ENCODE results near the gene PAK4. TPM values are rescaled to one million over a fixed set of nuclear protein-coding genes. Genes with fewer than 3 reads are reported as not detected.
A peak's percentile ranks its signal among the peaks of the same experiment; 100 is the strongest.

Gene PAK4
- total and polyA plus RNA-seq, 9 of the 15 experiments (the other 6 are each of a cell fraction or from before 2014, with no cell fraction given), result 0.21 to 33.5 (median 5.8) TPM

DNA sequence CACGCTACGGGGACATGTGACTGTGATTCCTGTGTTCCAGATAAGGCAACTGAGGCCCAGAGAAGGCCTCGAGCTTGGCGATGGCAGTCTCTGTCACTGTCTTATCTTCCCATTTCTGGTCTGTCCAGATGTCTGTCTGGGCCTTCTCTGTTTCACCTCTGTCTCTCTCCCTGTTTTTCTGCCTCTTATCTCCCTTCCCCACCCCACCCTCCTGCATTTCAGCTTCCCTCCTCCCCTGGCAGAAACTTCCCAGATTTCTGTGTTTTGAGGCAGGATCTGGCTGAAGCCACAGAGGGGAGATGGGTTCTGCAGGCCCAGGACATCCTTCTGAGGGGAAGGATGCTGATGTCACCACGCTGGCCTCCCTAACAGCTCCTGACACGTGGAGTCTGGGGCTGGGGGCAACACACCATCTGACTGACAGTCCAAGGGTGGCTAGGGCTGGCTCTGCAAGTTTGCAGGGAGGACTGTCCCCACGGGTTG lies 14.4 kb downstream of the PAK4 start:
- FAIRE-seq, result peak; percentile 77
- WGBS (ENCODE audit: insufficient coverage, low coverage, missing lambda C conversion rate), result 4% methylated on average over 7 of the region's 7 CpGs
- TF ChIP-seq MCM3 (IDR thresholded peaks at IDR 0.05) (no peak), TGIF2 (CRISPR knock-in tag; IDR thresholded peaks at IDR 0.05) (no peak), ZZZ3 (IDR thresholded peaks at IDR 0.05) (no peak), ZNF830 (CRISPR knock-in tag; IDR thresholded peaks at IDR 0.05) (no peak), MECOM (CRISPR knock-in tag; IDR thresholded peaks at IDR 0.05) (peak; percentile 48; the same call in 1 of the 2 replicates), CAMTA2 (CRISPR knock-in tag; conservative IDR thresholded peaks at IDR 0.05) (no peak), HDAC1 (IDR thresholded peaks at IDR 0.05) (peak in 1 of 2 experiments; percentile 44; a peak in 1 of 4 replicates), ZNF644 (tag; IDR thresholded peaks at IDR 0.05; ENCODE audit: low read depth) (no peak), TRIM28 (IDR thresholded peaks at IDR 0.05) (no peak), ILK (tag; IDR thresholded peaks at IDR 0.05; ENCODE audit: borderline replicate concordance, low read depth) (no peak), CEBPG (CRISPR knock-in tag; IDR thresholded peaks at IDR 0.05) (no peak), CEBPG (tag; conservative IDR thresholded peaks at IDR 0.05 in 1 of 2, IDR thresholded peaks at IDR 0.05 in 1 of 2) (no peak), TEAD1 (CRISPR knock-in tag; IDR thresholded peaks at IDR 0.05) (no peak), MED1 (CRISPR knock-in tag; IDR thresholded peaks at IDR 0.05; ENCODE audit: borderline replicate concordance) (no peak), ZNF785 (CRISPR knock-in tag; IDR thresholded peaks at IDR 0.05) (no peak), FIP1L1 (IDR thresholded peaks at IDR 0.05; ENCODE audit: low read depth, low read length, poor library complexity, severe bottlenecking) (no peak), MTA2 (IDR thresholded peaks at IDR 0.05; ENCODE audit: low read depth) (0 out of 2 replicates have a peak, but pooled peaks have one; percentile 36), CBX1 (IDR thresholded peaks at IDR 0.05; ENCODE audit: low read depth) (no peak)
- TF ChIP-seq, protein P1, sequence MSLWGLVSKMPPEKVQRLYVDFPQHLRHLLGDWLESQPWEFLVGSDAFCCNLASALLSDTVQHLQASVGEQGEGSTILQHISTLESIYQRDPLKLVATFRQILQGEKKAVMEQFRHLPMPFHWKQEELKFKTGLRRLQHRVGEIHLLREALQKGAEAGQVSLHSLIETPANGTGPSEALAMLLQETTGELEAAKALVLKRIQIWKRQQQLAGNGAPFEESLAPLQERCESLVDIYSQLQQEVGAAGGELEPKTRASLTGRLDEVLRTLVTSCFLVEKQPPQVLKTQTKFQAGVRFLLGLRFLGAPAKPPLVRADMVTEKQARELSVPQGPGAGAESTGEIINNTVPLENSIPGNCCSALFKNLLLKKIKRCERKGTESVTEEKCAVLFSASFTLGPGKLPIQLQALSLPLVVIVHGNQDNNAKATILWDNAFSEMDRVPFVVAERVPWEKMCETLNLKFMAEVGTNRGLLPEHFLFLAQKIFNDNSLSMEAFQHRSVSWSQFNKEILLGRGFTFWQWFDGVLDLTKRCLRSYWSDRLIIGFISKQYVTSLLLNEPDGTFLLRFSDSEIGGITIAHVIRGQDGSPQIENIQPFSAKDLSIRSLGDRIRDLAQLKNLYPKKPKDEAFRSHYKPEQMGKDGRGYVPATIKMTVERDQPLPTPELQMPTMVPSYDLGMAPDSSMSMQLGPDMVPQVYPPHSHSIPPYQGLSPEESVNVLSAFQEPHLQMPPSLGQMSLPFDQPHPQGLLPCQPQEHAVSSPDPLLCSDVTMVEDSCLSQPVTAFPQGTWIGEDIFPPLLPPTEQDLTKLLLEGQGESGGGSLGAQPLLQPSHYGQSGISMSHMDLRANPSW (CRISPR knock-in tag; IDR thresholded peaks at IDR 0.05), result no peak
- TF ChIP-seq, protein P2, sequence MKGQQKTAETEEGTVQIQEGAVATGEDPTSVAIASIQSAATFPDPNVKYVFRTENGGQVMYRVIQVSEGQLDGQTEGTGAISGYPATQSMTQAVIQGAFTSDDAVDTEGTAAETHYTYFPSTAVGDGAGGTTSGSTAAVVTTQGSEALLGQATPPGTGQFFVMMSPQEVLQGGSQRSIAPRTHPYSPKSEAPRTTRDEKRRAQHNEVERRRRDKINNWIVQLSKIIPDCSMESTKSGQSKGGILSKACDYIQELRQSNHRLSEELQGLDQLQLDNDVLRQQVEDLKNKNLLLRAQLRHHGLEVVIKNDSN (CRISPR knock-in tag; IDR thresholded peaks at IDR 0.05), result no peak
- TF ChIP-seq, protein P3, sequence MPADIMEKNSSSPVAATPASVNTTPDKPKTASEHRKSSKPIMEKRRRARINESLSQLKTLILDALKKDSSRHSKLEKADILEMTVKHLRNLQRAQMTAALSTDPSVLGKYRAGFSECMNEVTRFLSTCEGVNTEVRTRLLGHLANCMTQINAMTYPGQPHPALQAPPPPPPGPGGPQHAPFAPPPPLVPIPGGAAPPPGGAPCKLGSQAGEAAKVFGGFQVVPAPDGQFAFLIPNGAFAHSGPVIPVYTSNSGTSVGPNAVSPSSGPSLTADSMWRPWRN (IDR thresholded peaks at IDR 0.05; ENCODE audit: low read depth), result no peak

More for the DNA sequence above, 14.4 kb downstream of the PAK4 start:
- POLR2A ChIA-PET, result interaction anchor here (0.7 to 1.2 kb wide), 2 partner anchors 13 to 296 kb away, joined by 3 read pairs; partner anchors contain the start of gene RPS16
- ATAC-seq (peak; percentile 56), DNase-seq (ENCODE audit: extremely low read depth in 1 of 4, low spot score in 3 of 4) (peak in 1 of 4 experiments; percentile 68)
- Histone ChIP-seq H3K4me3 (no peak overlapping the region), H3K9me3 (replicated peaks; ENCODE audit: control insufficient read depth, insufficient read depth, low read depth, low read length) (no peaks in the 10 kb centered on the region), H2AFZ (ENCODE audit: low read depth, low read length) (no peak overlapping the region), H3K9ac (ENCODE audit: insufficient read depth in 1 of 2, low read depth in 2 of 2, low read length in 2 of 2) (peak overlapping the region in 1 of 2 experiments; percentile 83; a peak in 2 of 4 replicates), H3K27me3 (ENCODE audit: control insufficient read depth in 2 of 2, insufficient read depth in 2 of 2, low read length in 2 of 2) (no peaks in the 10 kb centered on the region), H3K9me1 (ENCODE audit: control insufficient read depth, insufficient read depth, low read length) (peaks cover 8% of the 10 kb centered on the region), H3K79me2 (ENCODE audit: control insufficient read depth, insufficient read depth, low read length) (peaks cover 81% of the 10 kb centered on the region), H3K27ac (ENCODE audit: extremely low read depth, low read depth, low read length) (no peak overlapping the region; the same call in 2 of the 3 replicates), H3K4me1 (replicated peaks in 1 of 2; ENCODE audit: control insufficient read depth in 2 of 2, insufficient read depth in 2 of 2, low read length in 2 of 2) (peaks cover 21 to 57% of the 10 kb centered on the region in 2 experiments), H3K4me2 (ENCODE audit: insufficient read depth, low read length) (peak overlapping the region; percentile 3; the same call in 1 of the 2 replicates), H3K36me3 (ENCODE audit: control insufficient read depth, insufficient read depth, low read length) (0 out of 3 replicates have a peak, but pooled peaks cover 2% of the 10 kb centered on the region), H4K20me1 (replicated peaks; ENCODE audit: control insufficient read depth, insufficient read depth, low read length) (peaks cover 48% of the 10 kb centered on the region)
- no TSS peak for BruUV-seq (replicated peaks)
- in situ Hi-C loops (cut with MboI), result no loop called here
- intact Hi-C loops (cut with micrococcal nuclease), result no loop called here
- CTCF ChIA-PET (ENCODE audit: low intra/inter-chr PET ratio), result no interaction called here
